GM18867 (cell line): ENCODE data around the gene FANCI.

ENCODE experiments used
- ATAC-seq: cut with Tn5 transposase; IDR thresholded peaks from one replicate; pipeline ENCODE4 v1.9.1; 2021; ENCODE audit warnings: mild to moderate bottlenecking, moderate library complexity; ENCODE audit not compliant: unreplicated experiment

FANCI gene

GRCh38 chr15:89303986-89304385 lies 60.2 kb downstream of the FANCI start:
- no peak for ATAC-seq

GRCh38 chr15:89305395-89305794 lies 61.6 kb downstream of the FANCI start:
- no peak for ATAC-seq

DNA sequence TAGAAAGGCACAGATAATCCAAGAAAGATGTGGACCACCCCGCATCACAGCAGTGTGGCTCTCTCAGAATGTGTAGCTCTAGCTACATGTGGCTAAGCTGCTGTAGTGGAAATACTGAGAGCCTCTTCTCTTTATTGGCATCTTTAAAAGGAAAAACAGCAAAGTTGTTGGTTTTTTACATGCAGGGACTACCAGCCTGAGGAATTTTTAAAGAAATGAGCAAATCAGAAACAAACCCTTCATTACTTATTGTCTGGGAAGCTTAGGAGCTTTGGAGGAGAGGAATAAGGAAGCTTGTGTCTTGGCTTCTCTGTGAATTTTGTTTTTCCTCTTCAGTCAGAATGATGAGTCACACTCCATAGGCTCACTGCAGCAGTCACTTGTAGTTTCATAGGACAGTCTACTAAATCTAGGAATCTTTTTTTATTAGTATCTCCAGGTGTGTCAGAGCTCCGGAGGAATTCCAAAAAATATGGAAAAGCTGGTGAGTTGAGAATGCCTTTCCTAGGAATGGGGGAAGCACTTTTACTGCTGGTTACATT lies 63.3 kb downstream of the FANCI start:
- ATAC-seq = no peak

DNA sequence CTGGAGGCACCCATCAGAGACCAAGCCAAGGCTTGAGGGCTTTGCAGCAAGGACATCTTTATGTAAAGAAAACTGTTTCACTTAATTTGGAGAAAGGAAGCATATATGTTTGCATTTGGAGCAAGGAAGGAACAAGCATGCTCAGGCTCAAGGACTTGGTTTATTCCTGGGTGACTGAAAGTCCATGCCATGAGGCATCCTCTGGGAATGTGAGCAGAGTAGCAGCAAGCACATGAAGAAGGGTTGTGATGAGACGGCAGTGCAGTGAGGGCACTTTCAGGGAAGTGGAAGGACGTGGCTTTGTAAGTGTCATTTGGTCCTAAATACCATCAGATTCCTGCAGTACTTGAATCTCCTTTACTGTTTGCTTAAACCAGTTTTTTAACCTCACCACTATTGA lies 64.0 kb downstream of the FANCI start:
- no peak for ATAC-seq

- no peak for ATAC-seq
These were observed 64.5 kb downstream of the FANCI start for GRCh38 chr15:89308236-89308635.

- ATAC-seq = no peak
These were observed 66.2 kb downstream of the FANCI start for GRCh38 chr15:89309993-89310392.

- ATAC-seq = no peak
These were observed 71.7 kb downstream of the FANCI start for GRCh38 chr15:89315375-89315929.

DNA sequence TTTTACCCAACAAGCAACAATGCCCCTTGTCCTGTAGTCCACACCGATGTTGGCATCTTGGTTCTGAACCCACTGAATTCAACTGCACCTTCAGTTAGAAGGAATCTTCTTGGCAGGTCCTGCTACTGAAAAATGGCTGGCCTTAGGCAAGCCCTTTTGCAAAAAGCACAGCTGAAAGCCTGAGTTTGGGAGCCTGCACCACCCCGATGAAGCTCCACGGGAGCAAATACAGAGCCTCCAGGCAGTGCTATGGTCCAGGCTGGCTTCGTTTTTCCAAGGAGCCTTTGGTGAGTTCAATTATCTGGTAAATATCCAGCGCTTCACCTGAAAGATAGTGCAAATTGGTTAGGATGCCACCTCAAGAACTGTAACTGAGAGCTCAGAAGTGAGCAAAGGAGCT lies 72.7 kb downstream of the FANCI start:
- no peak for ATAC-seq

DNA sequence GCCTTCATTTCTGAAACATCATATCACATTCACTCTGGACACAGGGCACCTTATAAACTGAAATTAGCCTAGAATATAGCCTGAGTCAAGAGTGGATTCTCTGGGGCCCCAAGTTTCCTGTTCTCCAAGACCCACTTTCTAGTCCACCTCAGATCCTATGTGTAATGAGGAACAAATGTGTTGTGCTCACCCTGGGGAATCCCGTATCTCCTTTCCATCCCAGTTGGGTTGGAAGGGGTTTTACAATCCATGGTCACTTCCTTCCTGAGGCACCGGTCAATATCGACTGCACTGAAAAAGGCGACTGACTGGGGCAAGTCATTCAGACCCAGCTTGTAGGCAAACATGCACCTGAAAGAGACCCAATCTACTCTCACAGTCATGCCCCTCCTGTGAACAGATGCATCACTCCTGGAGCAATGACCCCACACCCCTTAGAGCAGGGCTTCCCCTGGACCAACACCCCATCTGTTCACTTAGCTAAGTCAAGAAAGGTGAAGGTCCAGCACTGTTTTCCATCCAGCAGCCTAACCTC lies 73.5 kb downstream of the FANCI start:
- no peak for ATAC-seq

DNA sequence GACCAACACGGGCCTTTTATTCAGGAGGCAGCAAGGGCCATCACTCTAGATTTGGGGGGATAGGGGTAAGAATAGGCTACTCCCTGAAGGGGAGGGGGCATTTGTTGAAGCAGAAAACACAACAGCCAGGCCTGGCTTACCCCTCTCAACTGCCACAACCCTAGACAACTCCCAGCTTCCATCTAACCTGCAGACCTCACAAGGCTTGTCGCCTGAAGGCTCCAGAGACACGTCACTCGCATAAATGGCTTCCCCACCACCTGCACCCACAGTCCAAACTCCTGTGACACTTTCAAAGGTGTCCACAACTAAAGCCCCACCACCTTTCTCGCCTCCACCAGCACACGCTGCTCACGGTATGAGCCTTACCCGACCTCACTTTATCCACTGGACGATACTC lies 75.9 kb downstream of the FANCI start:
- ATAC-seq = no peak

DNA sequence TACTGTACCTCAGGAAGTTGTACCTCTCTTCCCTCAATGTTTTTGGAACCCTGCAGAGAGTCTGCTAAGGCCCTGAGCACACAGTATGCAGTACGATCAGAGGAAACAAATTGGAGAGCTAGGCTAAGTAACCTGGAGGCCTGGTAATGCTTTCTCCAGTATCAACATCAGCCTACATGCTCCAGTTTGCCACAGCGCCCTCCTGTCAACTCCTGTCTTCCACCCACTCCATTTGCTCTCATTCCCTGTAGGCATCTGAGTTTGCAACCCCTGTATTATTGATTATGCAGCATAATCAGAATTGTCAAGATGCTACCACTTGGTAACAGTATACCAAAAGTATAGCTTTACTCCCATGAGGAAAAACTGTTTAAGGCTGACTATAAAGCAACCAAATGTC lies 76.4 kb downstream of the FANCI start:
- no peak for ATAC-seq

- ATAC-seq = no peak
These were observed 78.0 kb downstream of the FANCI start for GRCh38 chr15:89321521-89322410.

DNA sequence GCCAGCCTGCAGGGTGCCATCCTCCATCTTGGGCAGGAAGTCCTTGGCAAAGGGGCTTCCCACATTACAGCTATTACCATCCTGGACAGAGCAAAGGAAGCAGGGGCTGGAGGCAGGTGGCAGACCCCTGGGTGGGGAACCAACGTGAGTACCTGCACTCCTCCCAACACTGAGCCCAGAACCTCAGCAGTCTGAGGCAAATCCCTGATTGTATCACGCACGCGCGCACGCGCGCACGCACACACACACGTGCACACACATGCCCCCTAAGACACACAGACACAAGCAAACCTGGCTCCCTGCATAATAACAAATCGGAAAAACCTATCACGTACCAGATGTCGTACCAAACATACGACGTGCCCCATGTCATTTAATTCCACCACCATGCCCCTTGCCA lies 79.0 kb downstream of the FANCI start:
- no peak for ATAC-seq

DNA sequence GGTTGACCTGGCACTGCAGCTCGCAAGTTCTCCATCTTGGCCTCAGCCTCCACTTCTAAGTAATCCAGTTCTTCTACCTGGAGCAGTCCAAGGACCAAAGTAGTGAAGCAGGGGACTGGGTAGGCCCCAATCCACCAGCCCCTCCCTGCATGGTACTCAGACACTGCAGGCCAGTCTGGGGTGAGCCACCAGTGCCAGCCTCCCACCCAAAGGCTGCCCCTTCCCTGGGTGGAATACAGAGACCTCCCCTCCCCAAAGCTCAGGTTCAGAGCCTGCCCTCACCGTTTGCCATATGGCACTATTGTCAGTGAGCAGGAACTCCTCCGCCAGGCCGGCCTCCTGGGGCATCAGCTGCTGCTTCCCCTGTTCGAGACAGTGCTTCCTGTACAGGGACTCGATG lies 80.0 kb downstream of the FANCI start:
- no peak for ATAC-seq

- ATAC-seq = no peak
These were observed 81.4 kb downstream of the FANCI start for GRCh38 chr15:89325039-89325803.

GRCh38 chr15:89326316-89326715 lies 82.5 kb downstream of the FANCI start:
- ATAC-seq = no peak

DNA sequence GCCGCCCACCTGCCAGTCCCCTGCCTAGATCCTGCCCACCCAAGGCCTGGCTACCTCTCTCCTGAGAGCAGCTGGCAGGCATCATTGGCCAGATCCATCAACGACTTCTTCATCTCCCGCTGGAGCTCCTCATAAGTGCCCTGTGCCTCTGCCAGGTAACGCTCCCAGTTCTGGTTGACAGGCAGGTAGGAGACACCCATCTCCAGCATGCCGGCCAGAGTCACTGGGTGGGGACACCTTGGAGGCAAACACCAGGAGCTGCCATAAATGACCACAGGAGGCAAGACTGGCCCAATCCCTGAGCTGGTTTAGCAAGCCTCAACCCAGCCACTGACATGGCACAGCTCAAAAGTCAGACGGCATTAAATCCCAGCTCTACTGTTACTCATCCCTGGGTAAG lies 83.3 kb downstream of the FANCI start:
- ATAC-seq = no peak

- ATAC-seq = no peak
These were observed 84.8 kb downstream of the FANCI start for GRCh38 chr15:89328398-89329254.

GRCh38 chr15:89329329-89330084 lies 85.7 kb downstream of the FANCI start:
- ATAC-seq = no peak

DNA sequence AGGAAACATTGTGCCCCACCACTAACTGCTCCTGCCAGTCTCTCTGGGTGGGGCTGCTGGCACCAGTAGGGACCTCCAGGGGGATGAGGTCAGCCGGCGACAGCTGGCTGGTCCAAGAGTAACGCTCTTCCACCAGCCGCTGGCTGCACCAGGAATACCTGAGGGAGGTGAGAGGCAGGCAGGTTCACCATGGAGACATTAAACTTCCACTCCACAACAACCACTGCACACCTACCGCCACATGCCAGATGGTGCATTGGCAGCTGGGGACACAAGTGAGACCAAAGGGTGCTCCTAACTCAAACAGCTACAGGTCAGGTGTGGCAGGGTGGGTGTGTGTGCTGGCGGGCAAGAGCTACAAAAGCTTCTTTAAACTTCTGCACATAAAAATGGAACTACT lies 86.3 kb downstream of the FANCI start:
- no peak for ATAC-seq
